Mesodermal cell (in vitro differentiated cells): ENCODE measurements around the gene SMC3.

ENCODE experiments used
- H3K27ac ChIP-seq: 2 replicates; pipeline ENCODE4 v1.7.0; 2013; ENCODE audit warnings: mild to moderate bottlenecking, low read depth, low read length, moderate library complexity; ENCODE audit not compliant: severe bottlenecking
- H3K36me3 ChIP-seq: 2 replicates; pipeline ENCODE4 v1.7.1; 2013; ENCODE audit warnings: mild to moderate bottlenecking, low read length, moderate library complexity; ENCODE audit not compliant: control insufficient read depth, insufficient read depth
- H3K4me1 ChIP-seq: one replicate; pipeline ENCODE4 v1.7.1; 2013; ENCODE audit warnings: mild to moderate bottlenecking, low read length; ENCODE audit not compliant: insufficient read depth, control insufficient read depth, poor library complexity, severe bottlenecking
- H3K4me3 ChIP-seq: 2 replicates; pipeline ENCODE4 v1.7.0; 2013; ENCODE audit warnings: low read length, control low read depth, mild to moderate bottlenecking; ENCODE audit not compliant: insufficient read depth, poor library complexity, severe bottlenecking; ENCODE audit errors: extremely low read depth
- H3K9me3 ChIP-seq: 2 replicates; pipeline ENCODE4 v1.7.1; 2013; ENCODE audit warnings: mild to moderate bottlenecking, low read length, moderate library complexity; ENCODE audit not compliant: control insufficient read depth
- whole genome bisulfite sequencing, 2 experiments: methylation state at CpG; one replicate each; pipeline ENCODE4 v1.1.5; 2013; ENCODE audit warnings: missing lambda C conversion rate in 2 of 2; ENCODE audit not compliant: insufficient coverage in 2 of 2; 5-methylcytosine and 5-hydroxymethylcytosine counted together

The SMC3 gene

DNA sequence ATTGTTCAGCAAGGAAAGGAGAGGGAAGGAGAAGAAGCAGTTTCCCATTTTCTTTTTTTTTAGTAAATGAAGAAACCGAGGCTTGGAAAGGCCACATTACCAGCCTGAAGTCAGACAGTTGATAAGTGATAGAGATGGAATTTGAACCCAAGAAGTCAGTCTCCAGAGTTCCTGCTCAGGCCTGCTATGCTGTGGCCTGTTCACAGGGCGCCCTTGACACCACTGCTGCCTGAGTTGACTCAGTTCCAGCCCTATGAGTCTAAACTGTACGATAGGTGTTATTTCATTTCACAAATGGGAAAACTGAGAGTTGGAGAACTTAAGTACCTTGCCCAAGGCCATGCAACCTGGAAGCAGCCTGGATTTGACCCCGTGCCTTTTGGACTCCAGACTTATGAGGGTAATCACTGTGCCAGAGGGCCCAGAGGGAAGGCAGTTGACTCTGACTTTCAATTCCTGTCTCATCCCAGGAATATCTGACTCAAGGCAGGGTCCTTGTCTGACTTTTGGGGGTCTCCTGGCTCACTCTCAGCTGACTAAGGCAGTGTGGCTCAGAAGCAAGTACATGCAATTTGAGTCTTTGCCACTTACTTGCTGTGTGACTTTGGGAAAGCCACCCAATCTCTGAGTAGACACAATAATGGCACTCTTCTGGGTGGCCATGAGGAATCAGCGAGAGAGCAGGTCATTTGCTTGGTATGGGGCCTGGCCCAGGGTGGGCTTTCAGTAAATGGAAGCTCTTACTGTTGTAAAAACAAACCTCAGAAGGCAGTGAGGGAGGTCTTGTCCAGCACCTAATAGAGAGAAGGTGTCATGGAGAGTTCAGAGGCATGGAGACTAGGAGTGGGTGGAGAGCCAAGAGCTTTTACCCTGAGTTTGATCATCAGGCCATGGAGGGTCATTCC is 58.7 kb downstream of the SMC3 start:
- Histone ChIP-seq H3K4me3 (no peak overlapping the region), H3K36me3 (no peaks in the 10 kb centered on the region), H3K27ac (no peak overlapping the region), H3K9me3 (no peaks in the 10 kb centered on the region), H3K4me1 (peaks cover 13% of the 10 kb centered on the region)
- 84 to 98% methylated on average over 3 of the region's 5 CpGs for WGBS, 2 experiments

DNA sequence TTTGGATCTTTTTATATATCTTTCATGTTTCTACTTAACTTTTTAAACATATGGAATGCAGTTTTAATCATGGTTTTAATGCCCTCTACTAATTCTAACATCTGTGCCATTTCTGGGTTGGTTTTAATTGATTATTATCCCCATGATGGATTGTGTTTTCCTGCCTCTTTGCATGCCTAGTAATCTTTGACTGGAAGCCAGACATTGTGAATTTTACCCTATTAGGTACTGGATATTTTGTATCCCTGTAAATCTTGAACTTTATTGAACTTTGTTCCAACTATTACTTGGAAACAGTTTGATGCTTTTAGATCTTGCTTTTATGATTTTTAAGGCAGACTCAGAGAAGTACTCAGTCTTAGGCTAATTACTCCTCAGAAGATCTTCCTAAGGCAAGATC is 60.7 kb downstream of the SMC3 start:
- H3K36me3 ChIP-seq, result no peaks in the 10 kb centered on the region
- peaks cover 13% of the 10 kb centered on the region for H3K4me1 ChIP-seq
- H3K4me3 ChIP-seq, result no peak overlapping the region
- no peaks in the 10 kb centered on the region for H3K9me3 ChIP-seq
- no peak overlapping the region for H3K27ac ChIP-seq

DNA sequence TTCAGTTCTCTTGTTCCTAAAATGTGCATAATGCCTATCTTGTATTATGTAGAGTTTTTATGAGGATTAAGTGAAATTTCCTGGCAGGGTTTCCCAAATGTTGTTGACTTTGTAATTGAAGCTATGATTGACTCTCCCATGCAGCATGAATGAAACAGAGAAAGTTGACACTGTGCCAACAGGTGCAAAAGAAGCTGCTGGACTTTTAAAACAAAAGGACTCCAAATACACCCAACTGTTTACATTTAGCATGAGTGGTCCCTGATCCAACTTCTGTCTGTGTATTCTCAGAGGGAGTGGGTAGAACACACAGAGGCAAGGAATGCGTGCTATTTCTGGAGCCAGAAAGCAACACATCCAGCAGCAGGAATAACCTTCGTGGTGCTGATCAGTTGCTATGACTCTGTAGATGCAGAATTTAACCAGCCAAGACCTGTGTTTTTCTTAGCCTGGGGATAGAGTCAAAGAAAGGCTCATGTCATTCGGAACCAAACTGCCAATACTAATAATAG is 62.2 kb downstream of the SMC3 start:
- Histone ChIP-seq H3K9me3 (no peaks in the 10 kb centered on the region), H3K4me3 (no peak overlapping the region), H3K27ac (peak overlapping the region; percentile 69), H3K36me3 (no peaks in the 10 kb centered on the region), H3K4me1 (peaks cover 13% of the 10 kb centered on the region)
- 73 to 74% methylated on average over 2 of the region's 3 CpGs for WGBS, 2 experiments

DNA sequence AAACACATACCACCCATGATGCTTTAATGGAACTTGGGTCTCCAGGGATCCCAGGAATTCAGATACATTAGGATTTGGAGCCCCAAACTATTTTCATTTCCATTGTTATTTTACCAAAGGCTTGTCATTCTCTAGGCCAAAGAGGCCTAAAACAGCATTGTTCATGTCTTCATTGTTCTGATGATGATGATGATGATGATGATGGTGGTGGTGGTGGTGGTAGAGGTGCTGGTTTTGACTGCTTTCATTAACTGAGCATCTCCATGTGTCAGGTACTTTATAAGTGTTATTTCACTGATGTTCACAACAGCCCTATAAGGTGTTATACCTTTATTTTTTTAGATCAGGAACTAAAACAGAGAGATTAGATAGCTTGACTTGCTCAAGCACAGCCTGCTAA is 64.4 kb downstream of the SMC3 start:
- no peak overlapping the region for H3K4me3 ChIP-seq
- H3K27ac ChIP-seq, result no peak overlapping the region
- H3K4me1 ChIP-seq, result peaks cover 18% of the 10 kb centered on the region
- H3K36me3 ChIP-seq, result no peaks in the 10 kb centered on the region
- H3K9me3 ChIP-seq, result no peaks in the 10 kb centered on the region

DNA sequence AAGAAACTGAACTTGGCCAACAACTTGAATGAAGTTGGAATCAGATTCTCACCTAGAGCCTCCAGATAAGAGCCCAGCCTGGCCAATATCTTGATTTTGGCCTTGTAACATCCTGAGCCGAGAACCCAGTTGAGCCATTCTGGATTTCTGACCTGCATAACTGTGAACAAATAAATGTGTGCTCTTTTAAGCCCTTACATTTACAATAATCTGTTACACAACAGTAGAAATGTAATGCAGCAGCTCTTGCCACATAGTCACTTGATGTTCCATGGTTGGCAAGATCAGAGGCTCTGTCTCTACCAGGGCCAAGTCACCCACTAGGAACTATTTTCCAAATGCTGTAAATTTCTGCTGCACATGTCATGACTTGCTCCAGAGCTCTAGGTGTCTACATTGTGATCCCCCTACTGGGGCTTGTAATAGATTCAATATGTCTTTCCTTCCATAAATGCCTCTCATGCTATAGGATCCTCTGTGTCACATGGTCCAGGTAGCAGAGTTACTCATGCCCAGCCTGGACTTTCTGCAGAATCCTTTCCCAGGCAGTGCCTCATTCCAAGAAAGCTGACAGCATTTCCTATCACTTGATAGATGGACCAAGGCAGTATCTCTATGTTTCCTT is 65.2 kb downstream of the SMC3 start:
- H3K4me1 ChIP-seq, result peaks cover 26% of the 10 kb centered on the region
- 100% methylated on average over 1 of the region's 1 CpG for WGBS, 2 experiments
- no peaks in the 10 kb centered on the region for H3K36me3 ChIP-seq
- no peak overlapping the region for H3K4me3 ChIP-seq
- H3K9me3 ChIP-seq, result no peaks in the 10 kb centered on the region
- no peak overlapping the region for H3K27ac ChIP-seq

DNA sequence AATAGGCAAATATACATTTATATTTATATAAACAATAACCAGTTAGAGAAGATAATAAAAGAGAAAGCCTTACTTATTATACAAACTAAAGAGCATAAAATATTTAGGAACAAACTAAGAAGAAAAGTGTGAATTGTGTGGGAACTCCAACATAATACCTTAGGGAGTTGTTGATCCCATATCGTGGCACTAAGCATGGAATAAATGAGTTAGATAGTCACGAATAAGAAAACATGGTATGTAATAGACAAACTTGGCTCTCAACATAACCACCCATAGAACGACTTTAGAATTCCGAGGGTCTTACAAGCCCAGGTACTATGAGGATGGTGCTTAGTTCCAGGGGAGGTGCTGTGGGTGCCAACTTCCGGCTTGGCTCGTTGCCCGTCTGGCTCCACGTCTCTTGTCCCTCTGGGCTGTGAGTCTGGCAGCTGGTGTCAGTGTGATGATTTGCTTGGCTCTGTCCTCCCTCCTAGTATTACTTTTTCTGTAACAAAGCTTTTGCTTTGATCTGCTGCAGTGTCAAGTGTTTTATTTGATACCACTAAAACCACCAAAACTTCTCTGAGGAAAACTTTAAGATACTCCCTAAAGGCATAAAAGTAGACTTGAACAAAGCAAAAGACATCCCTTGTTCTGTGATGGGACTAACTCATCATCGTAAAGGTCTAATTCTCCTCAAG is 67.2 kb downstream of the SMC3 start:
- peaks cover 22% of the 10 kb centered on the region for H3K4me1 ChIP-seq
- H3K9me3 ChIP-seq, result no peaks in the 10 kb centered on the region
- no peak overlapping the region for H3K27ac ChIP-seq
- H3K36me3 ChIP-seq, result no peaks in the 10 kb centered on the region
- 90 to 93% methylated on average over 4 to 5 of the region's 9 CpGs for WGBS, 2 experiments
- H3K4me3 ChIP-seq, result no peak overlapping the region

DNA sequence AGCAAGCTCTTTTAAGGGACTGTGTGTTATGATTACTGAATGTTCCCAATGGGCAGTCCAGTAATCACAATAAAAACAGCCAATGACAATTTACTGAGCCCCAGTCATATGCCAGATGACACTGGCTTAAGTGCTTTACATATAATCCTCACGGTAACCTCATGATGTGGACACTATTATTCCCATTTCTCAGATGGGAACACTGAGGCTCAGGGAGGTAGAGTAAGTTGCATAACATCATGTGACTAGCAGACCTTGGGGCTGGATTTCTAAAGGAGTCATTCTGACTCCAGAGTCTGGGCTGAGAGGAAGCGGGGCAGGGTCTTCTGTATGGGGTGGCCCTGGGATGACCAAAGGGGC is 69.1 kb downstream of the SMC3 start:
- WGBS, 2 experiments, result 100% methylated on average over 1 to 2 of the region's 2 CpGs
- Histone ChIP-seq H3K27ac (peak overlapping the region; percentile 69), H3K4me3 (no peak overlapping the region), H3K36me3 (no peaks in the 10 kb centered on the region), H3K9me3 (no peaks in the 10 kb centered on the region), H3K4me1 (peaks cover 19% of the 10 kb centered on the region)

DNA sequence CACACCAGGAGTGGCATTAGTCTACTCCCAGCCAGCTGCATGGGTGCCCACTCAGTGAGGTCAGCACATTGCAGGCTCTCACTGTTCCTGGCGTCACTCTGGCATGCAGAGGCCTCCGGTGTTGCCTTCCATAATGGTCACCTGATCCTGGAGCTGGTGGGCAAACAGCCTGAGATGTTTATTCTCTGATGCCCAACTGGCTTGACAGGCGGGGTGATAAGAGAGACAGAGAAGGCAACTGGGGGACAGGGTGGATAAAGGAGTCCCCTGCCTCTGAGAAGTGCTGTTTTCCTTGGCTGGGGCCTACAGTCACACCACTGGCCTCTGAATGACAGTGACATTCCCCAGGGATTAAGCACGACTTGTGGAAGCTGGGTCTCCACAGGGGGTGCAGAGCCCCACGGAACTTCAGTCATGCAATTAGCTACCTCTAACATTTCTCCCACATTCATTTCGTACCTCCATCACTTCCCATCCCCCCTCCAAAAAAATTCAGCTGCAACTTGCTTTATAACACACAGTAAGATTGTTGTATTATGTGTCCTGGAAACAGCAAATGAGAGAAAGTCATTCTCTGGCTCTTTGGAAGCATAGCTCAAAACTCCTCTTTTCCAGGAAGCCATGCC is 69.5 kb downstream of the SMC3 start:
- Histone ChIP-seq H3K27ac (peak overlapping the region; percentile 69), H3K9me3 (no peaks in the 10 kb centered on the region), H3K4me3 (no peak overlapping the region), H3K36me3 (no peaks in the 10 kb centered on the region), H3K4me1 (peaks cover 23% of the 10 kb centered on the region)
- WGBS, 2 experiments, result 33 to 36% methylated on average over 4 of the region's 6 CpGs

DNA sequence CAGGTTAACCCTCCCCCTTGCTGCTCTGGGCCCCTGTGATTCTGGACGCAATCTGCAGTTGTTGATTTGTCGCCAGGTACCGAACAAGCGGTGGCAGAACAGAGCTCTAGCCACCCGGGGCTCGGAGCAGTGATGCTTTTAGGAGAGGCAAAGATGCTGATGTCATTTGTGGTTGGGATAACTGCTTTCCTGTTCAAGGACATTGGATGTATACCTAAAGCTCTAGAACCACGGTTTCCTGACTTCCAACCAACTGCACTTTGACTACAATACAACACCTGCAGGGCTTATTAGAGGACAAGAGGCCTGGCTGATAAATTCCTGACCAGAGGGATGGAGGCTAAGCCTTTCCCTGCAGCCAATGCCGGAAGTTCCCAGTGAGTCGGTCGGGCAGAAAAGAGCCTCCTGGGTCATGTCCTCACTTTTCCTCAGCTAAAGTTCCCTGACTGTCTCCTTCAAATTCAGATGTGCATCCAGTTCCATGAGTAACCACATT is 70.1 kb downstream of the SMC3 start:
- H3K9me3 ChIP-seq, result no peaks in the 10 kb centered on the region
- no peak overlapping the region for H3K4me3 ChIP-seq
- no peaks in the 10 kb centered on the region for H3K36me3 ChIP-seq
- H3K27ac ChIP-seq, result peak overlapping the region; percentile 69
- peaks cover 27% of the 10 kb centered on the region for H3K4me1 ChIP-seq
- WGBS, 2 experiments, result 41 to 46% methylated on average over 4 to 7 of the region's 10 CpGs

DNA sequence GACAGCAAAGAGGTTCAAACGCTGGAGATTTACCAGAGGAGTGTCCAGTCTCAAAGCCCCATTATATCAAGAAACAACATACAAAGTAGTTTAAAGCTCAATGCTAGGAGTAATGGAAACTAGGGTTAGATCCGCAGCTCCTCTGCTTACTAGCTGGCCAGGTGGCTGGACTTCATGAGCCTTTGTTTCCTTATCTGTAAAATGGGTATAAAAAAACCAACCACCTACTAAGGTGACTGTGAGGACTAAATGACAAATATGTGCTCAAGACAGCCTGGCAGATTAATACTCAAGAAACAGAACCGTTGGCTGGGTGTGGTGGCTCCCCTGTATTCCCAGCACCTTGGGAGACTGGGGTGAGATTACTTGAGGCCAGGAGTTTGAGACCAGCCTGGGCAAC is 70.8 kb downstream of the SMC3 start:
- no peak overlapping the region for H3K27ac ChIP-seq
- no peaks in the 10 kb centered on the region for H3K36me3 ChIP-seq
- no peaks in the 10 kb centered on the region for H3K9me3 ChIP-seq
- H3K4me1 ChIP-seq, result peaks cover 27% of the 10 kb centered on the region
- WGBS, 2 experiments, result 90 to 100% methylated on average over 1 of the region's 3 CpGs
- no peak overlapping the region for H3K4me3 ChIP-seq
